Measurements from ENCODE around the gene CADPS.

CADPS gene

DNA sequence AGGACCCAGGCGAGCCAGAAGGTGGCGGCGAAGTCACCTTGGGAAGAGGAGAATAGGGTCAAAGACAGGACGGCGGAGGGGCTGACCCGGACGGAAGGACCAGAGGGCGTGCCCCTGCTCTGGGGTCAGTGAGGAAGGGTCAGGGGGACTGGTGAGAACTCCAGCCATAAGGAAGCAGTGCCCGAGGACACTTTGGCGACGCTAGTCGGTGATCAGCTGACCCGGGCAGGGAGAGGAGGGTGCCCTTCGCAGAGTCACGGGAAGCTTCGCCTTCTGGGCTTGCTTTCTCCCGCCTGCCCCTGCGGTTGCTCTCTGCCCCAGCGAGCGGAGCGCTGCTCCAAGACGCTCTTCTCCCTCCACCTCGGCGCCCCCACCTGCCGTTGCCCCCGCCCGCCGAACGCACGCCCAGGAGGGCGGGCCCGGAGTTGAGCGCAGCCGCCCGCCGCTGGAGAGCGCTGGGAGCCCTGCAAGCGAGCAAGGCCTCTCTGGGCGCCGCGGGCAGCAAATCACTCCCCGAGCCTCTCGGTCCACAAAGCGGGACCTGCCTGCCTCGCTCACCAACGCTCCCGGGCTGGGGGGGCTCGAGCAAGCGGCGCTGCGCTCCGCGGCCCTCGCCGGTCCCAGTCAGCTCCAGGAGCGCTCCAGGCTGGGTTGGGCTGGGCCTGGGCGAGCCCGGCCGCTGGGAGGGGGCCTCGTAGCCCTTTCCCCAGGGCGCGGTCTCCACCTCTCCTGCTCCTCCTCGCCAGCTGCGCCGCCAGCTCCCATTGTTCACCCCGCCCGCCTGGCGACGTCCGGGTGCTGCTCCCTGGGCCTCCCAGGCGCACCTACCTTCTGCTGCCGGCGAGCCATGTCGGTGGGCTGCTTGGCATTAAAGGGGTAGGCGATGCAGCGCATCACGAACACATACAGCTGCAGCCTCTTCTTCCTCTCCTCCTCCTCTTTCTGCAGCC, 1.2 kb downstream of the CADPS start:
- no peak for DNase-seq (ENCODE audit: extremely low read depth in 1 of 2, low read depth in 1 of 2)

DNA sequence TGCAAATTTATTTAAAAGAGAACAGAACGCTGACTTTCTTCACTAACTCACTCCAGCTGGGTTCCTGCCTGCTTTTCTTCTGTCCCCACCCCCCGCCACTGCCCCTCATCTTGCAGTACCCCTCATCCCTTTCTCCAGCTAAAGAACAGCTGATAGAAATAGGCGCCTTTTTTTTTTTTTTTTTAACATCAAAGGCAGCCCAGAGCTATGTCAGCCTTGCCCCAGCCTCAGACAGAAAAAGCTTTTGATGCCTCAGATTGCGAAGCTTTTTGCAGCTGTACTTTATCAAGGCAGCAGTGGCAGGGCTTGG, 1.8 kb downstream of the CADPS start:
- no peak for DNase-seq (ENCODE audit: extremely low read depth in 1 of 2, low read depth in 1 of 2)

DNA sequence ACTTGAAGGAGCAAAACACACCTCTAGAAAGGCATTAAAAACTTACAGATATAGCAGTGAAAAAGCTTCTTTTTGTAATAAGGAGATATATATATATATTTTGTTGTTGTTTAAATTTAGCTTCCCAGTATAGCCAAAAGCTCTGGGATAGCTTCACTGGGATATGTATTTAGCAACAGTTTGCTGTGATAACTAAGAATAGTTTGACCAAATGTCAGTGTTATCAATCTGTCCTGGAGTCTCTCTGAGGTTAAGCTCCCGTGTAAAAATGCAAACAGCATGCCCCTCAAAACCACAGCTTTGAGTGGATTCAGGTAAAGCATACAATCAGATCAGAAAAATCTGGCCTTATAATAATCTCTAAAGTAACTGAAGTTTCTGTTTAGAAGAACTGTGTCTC, 2.9 kb downstream of the CADPS start:
- DNase-seq (ENCODE audit: extremely low read depth in 1 of 2, low read depth in 1 of 2): no peak

DNA sequence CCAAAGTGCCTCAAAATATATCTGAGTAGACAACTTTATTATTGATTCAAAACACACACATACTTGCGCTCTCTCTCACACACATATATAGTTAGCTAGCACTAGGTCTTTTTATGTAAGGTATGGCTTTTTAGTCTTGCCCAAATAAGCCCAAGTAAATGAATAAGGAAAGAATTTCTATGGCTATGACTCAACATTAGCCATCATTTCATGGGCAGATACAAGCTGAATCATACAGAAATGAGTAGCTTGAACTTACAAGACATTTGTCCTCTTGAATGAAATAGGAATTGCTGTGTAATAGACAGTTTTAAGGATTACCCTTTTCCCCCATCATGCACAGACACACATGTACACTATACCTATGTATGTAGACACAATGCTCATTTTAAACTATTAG, 4.9 kb downstream of the CADPS start:
- no peak for DNase-seq (ENCODE audit: extremely low read depth in 1 of 2, low read depth in 1 of 2)

- DNase-seq (ENCODE audit: extremely low read depth in 1 of 2, low read depth in 1 of 2): no peak
These were observed 11.6 kb downstream of the CADPS start for GRCh38 chr3:62863648-62864047.

GRCh38 chr3:62859203-62859791, 15.9 kb downstream of the CADPS start:
- no peak for DNase-seq (ENCODE audit: extremely low read depth in 1 of 2, low read depth in 1 of 2)

GRCh38 chr3:62845996-62846395, 29.2 kb downstream of the CADPS start:
- DNase-seq (ENCODE audit: extremely low read depth in 1 of 2, low read depth in 1 of 2): no peak

GRCh38 chr3:62843508-62843907, 31.7 kb downstream of the CADPS start:
- DNase-seq (ENCODE audit: extremely low read depth in 1 of 2, low read depth in 1 of 2): no peak

GRCh38 chr3:62839748-62840147, 35.5 kb downstream of the CADPS start:
- no peak for DNase-seq (ENCODE audit: extremely low read depth in 1 of 2, low read depth in 1 of 2)

- no peak for DNase-seq (ENCODE audit: extremely low read depth in 1 of 2, low read depth in 1 of 2)
These were observed 38.0 kb downstream of the CADPS start for GRCh38 chr3:62837145-62837787.

GRCh38 chr3:62835554-62836236, 39.5 kb downstream of the CADPS start:
- DNase-seq (ENCODE audit: extremely low read depth in 1 of 2, low read depth in 1 of 2): no peak

DNA sequence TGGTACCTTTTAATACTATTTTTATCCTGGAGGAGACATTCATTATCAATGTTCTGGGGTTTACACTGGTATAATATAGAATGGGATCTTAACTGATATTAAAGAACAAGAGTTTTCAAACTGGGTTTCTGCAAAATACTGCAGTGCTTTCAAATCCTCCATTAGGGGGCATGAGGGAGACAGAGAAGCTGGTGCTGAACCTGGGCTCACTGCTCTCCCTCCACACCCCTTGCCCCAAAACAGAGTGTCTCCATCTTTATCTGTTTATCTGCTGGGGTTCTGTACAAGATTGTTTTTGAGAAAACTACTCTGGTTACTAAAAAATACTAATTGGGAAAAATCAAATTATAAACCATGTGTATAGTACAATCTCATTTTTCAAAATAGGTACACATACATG, 41.7 kb downstream of the CADPS start:
- DNase-seq (ENCODE audit: extremely low read depth in 1 of 2, low read depth in 1 of 2): no peak

GRCh38 chr3:62832553-62832952, 42.7 kb downstream of the CADPS start:
- no peak for DNase-seq (ENCODE audit: extremely low read depth in 1 of 2, low read depth in 1 of 2)

GRCh38 chr3:62830727-62831322, 44.4 kb downstream of the CADPS start:
- DNase-seq (ENCODE audit: extremely low read depth in 1 of 2, low read depth in 1 of 2): no peak

GRCh38 chr3:62827550-62827949, 47.7 kb downstream of the CADPS start:
- no peak for DNase-seq (ENCODE audit: extremely low read depth in 1 of 2, low read depth in 1 of 2)

- DNase-seq (ENCODE audit: extremely low read depth in 1 of 2, low read depth in 1 of 2): no peak
These were observed 50.1 kb downstream of the CADPS start for GRCh38 chr3:62824965-62825592.

DNA sequence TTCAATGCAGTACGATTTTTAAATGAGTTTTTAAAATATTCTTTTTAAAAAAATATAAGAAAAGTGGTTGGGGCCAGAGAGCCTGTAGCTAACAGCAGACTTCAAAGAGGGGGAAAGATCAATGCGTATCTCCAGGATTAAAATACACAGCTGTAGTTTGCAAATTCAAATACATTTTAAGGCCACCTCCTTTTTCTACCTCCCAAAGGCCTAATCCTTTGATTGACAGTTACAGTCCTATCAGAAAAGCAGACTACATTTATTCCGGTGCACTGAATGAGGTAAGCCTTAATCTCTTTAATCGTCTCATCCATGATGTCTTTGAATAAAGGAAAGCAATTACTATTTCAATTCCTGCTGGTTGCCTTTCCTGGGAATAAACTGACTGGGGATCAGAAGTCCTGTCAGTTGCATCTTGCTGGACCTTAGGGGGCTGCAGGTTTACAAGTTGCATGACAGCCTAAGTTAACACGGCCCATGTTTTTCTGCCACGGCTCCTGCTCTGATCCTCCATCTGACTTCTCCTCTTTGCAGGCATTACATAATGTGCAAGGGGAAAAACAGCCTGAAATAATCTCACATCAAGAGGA, 51.7 kb downstream of the CADPS start:
- no peak for DNase-seq (ENCODE audit: extremely low read depth in 1 of 2, low read depth in 1 of 2)

DNA sequence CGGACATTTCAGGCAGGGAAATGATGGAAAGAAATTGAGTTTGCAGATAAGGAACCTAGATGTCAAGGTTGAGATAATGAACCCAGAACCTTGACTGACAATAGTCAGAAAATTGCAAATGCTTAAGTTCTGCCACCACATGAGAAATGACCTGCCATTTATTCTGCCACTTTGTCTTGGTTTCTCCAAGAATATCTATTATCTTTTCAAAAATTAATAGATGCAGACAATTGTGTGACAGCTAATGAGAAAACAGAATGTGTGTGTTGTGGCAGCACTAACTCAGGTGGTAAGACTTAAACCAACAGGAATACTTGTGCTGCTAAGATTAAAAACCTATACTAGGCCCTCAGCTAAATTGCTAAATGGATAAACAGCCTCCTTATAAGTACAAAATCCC, 52.3 kb downstream of the CADPS start:
- DNase-seq (ENCODE audit: extremely low read depth in 1 of 2, low read depth in 1 of 2): no peak

- no peak for DNase-seq (ENCODE audit: extremely low read depth in 1 of 2, low read depth in 1 of 2)
These were observed 56.9 kb downstream of the CADPS start for GRCh38 chr3:62818347-62818746.

DNA sequence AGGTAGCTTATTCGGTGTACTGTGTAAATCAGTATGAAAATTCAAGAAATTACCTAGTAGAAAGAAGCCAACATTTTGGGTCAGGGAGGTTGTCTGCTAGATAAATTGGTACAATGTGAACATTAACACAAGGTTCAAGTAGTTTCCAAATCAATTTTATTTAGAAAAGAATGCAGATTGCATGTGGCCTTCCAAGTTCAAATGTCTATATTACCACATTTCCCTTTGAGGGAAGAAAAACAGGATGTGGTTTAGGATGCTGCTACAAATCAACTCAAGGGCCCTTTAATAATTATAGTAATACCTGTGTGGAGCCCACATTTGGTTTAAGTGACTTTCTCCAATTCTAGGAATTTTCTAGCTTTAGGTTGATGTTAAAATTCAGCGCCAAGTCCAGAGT, 57.5 kb downstream of the CADPS start:
- no peak for DNase-seq (ENCODE audit: extremely low read depth in 1 of 2, low read depth in 1 of 2)
